Measurements from ENCODE around the gene FYN.

- no peak for TF ChIP-seq CTCF (IDR thresholded peaks at IDR 0.05)
- no peak for TF ChIP-seq POLR2A (IDR thresholded peaks at IDR 0.05)
These were observed 70.4 kb downstream of the FYN start for GRCh38 chr6:111802720-111803330.
